Measurements from ENCODE around the gene ATP2B2. TPM values are rescaled to one million over a fixed set of nuclear protein-coding genes. Genes with fewer than 3 reads are reported as not detected.

ATP2B2 gene
- total RNA-seq, 4 donors from 2014 or later, result 0.09 to 0.12 TPM; not detected in 2

DNA sequence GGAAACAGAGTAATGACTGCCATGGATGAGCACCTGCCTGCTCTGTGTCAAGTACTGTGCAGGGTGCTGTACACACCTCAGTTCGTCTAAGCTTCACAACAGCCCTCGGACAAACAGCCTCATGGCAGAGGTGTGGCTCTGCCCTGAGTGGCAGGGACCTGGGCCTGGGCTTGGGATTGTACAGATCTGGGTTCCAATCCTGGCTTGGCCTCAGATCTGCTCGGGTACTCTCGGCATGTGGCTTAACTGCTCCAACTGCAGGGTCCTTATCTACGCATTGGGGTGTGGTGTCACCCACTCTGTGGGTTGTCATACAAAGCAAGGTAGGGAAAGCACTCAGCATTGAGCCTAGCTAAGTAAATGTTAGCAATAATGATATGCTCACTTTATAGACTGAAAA, 137.9 kb downstream of the ATP2B2 start:
- DNase-seq (ENCODE audit: low spot score), result no peak
- TF ChIP-seq, protein P1, sequence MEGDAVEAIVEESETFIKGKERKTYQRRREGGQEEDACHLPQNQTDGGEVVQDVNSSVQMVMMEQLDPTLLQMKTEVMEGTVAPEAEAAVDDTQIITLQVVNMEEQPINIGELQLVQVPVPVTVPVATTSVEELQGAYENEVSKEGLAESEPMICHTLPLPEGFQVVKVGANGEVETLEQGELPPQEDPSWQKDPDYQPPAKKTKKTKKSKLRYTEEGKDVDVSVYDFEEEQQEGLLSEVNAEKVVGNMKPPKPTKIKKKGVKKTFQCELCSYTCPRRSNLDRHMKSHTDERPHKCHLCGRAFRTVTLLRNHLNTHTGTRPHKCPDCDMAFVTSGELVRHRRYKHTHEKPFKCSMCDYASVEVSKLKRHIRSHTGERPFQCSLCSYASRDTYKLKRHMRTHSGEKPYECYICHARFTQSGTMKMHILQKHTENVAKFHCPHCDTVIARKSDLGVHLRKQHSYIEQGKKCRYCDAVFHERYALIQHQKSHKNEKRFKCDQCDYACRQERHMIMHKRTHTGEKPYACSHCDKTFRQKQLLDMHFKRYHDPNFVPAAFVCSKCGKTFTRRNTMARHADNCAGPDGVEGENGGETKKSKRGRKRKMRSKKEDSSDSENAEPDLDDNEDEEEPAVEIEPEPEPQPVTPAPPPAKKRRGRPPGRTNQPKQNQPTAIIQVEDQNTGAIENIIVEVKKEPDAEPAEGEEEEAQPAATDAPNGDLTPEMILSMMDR (IDR thresholded peaks at IDR 0.05), result no peak

DNA sequence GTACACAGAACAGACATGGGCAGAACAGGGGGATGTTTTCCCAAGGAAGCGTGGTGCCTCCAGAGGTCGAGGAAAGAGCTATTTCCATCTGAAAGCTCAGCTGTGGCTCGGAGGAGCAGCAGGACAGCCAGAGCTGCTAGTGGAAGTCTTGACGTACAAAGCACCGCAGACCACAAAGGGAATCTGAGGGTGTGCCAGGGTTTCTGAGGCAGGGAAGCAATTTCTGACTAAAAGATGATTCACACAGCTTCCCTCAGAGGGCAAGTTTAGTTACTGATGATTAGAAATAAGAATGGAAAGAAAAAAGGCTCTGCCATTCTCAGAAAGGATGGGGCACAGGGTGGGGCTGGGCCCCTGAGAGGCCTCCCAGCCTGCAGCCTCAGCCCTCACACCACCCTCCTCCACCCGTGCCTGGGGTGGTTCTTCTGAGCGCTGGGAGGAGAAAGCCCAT, 138.7 kb downstream of the ATP2B2 start:
- DNase-seq (ENCODE audit: low spot score) (no peak), ATAC-seq (ENCODE audit: low FRiP score) (no peak)

More for the DNA sequence above, 137.9 kb downstream of the ATP2B2 start:
- ATAC-seq (ENCODE audit: low FRiP score), result no peak

DNA sequence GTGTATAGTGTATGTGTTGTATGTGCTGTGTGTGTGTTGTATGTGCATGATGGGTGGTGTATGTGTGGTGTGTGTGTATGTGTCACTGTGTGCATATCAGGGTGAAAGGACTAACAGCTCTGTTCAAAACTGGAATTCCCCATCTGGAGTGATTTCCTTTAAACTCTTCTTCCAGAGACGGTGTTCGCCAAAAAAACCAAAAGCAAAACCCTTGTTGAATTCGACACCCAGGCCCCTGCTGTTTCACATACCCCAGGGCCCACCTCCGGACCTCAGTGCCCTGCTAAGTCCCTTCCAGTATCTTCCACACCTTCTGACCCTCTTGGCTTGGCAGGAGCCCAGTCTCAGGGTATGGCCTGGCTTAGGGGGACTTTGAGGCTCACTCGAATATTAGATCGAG, 139.6 kb downstream of the ATP2B2 start:
- TF ChIP-seq, protein P1 (IDR thresholded peaks at IDR 0.05), result no peak
- no peak for DNase-seq (ENCODE audit: low spot score)
- ATAC-seq (ENCODE audit: low FRiP score), result no peak

More for the DNA sequence above, 138.7 kb downstream of the ATP2B2 start:
- TF ChIP-seq, protein P1 (IDR thresholded peaks at IDR 0.05), result no peak

DNA sequence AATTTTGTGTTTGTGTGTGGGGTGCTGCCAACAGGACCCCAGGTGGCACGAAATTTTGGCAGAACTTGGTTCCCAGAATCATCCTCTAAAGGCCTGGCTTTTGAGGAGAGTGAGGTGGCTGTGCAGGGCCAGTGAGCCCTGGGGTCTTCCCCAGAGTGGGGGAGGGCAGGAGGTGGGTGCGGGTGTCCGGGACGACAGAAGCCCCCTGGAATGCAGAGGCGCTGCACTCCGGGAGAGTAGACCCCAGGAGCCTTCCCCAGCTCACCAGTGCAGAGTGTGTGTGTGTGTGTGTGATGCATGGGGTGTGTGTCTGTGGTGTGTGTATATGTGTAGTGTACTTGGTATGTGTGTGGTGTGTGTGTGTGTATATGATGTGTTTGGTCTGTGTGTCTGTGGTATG, 140.1 kb downstream of the ATP2B2 start:
- DNase-seq (ENCODE audit: low spot score) (no peak), ATAC-seq (ENCODE audit: low FRiP score) (no peak)
- TF ChIP-seq, protein P1 (IDR thresholded peaks at IDR 0.05), result no peak

DNA sequence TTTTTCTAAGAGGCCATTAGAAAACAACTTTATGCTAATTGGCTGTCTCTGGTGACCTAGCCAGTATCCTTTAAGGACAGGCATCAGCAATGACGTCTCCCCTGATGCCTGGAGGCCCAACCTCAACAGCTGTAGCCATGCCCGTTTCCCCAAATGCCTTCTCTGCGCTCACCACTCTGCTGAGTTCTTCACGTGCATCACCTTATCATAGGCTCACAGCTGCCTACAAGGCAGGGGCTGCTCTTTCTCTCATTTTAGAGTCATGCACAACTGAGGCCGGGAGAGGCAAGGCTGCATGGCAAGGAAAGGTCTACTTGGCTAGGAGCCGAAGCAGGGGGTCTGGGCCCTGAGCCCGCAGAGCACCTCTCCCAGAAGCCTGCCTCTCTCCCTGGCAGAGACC, 140.6 kb downstream of the ATP2B2 start:
- DNase-seq (ENCODE audit: low spot score) (no peak), ATAC-seq (ENCODE audit: low FRiP score) (no peak)
- TF ChIP-seq, protein P1 (IDR thresholded peaks at IDR 0.05), result no peak

DNA sequence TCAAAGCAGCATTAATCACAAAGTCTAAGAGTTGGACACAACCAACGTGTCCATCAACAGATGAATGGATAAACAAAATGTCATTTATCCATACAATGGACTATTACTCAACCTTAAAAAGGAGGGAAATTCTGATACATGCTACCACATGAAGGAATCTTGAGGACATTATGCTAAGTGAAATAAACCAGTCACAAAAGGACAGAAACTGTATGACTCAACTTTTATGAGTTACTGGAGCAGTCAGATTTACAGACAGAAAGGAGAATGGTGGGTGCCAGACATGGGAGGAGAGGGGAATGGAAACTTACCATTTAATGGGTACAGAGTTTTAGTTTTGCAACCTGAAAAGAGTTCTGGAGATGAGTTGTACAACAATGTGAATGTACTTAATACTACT, 141.5 kb downstream of the ATP2B2 start:
- ATAC-seq (ENCODE audit: low FRiP score) (no peak), DNase-seq (ENCODE audit: low spot score) (no peak)
- TF ChIP-seq, protein P1 (IDR thresholded peaks at IDR 0.05), result no peak

DNA sequence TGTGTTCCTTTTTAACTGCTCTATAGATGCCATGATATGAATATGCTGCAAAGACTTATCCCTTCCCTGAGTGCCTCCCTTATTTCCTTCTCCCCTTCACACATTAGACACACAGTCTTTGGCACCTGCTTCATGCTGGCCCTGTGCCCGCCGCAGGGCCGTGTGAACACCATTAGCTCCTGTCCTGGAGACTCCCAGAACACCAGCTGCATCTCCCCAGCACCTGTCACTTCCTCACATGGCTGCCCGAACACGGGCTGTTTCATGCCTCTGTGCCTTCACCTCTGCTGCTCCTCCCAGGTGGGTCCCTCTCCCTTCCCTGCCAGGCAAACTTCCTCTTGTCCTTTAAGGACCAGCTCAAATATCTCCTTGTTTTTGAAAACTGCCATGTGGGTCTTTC, 144.0 kb downstream of the ATP2B2 start:
- TF ChIP-seq, protein P1 (IDR thresholded peaks at IDR 0.05), result no peak
- DNase-seq (ENCODE audit: low spot score) (no peak), ATAC-seq (ENCODE audit: low FRiP score) (no peak)
